ENCODE results near the gene VWA8.

DNA sequence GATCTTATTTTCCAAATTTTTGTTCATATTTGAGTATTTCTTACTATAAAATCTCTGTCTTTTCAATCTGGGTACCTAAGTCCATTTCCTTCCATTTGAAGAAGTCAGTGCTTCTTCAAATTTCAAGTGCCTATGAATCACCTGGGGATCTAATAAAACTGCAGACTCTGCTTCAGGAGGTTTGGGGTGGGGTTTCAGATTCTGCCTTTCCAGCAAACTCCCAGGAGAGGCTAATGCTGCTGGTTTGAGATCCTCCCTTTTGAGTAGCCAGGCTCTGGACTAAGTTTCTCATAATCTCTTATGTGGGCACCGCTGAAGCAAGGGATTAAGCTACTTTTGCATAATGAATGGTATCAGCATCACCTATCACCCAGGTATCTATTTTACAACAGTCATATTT lies 261.1 kb downstream of the VWA8 start:
- TF ChIP-seq, protein P1, sequence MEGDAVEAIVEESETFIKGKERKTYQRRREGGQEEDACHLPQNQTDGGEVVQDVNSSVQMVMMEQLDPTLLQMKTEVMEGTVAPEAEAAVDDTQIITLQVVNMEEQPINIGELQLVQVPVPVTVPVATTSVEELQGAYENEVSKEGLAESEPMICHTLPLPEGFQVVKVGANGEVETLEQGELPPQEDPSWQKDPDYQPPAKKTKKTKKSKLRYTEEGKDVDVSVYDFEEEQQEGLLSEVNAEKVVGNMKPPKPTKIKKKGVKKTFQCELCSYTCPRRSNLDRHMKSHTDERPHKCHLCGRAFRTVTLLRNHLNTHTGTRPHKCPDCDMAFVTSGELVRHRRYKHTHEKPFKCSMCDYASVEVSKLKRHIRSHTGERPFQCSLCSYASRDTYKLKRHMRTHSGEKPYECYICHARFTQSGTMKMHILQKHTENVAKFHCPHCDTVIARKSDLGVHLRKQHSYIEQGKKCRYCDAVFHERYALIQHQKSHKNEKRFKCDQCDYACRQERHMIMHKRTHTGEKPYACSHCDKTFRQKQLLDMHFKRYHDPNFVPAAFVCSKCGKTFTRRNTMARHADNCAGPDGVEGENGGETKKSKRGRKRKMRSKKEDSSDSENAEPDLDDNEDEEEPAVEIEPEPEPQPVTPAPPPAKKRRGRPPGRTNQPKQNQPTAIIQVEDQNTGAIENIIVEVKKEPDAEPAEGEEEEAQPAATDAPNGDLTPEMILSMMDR (IDR thresholded peaks at IDR 0.05), result no peak
- TF ChIP-seq POLR2AphosphoS5 (IDR thresholded peaks at IDR 0.05; ENCODE audit: insufficient read depth in 1 of 2, low read depth in 1 of 2) (no peak), POLR2A (IDR thresholded peaks at IDR 0.05) (no peak)
